Lung microvascular endothelial cell (primary cell): Measurements from ENCODE around the gene STEEP1. TPM values are rescaled to one million over a fixed set of nuclear protein-coding genes. Genes with fewer than 3 reads are reported as not detected.
A peak's percentile ranks its signal among the peaks of the same experiment; 100 is the strongest.

Source experiments
- DNase-seq, 2 donors: peaks; one replicate each; pipeline versions ENCODE4 v3.0.0 to v3.0.0-alpha.2; 2010; ENCODE audit warnings: low read depth in 2 of 2
- total RNA-seq: library from RNA; depleted of rRNA; stranded (reverse); fragments of >200 nt; gene quantifications from 2 replicates; pipeline ENCODE4 v1.2.1, GENCODE V29; 2014

Gene STEEP1
- total RNA-seq, 1 donor from 2014 or later: 35.1 TPM

GRCh38 chrX:119489212-119490074, 75.8 kb downstream of the STEEP1 start:
- DNase-seq: no peak

- peak; percentile 56 to 72 for DNase-seq
Observed at GRCh38 chrX:119488749-119489148, 76.5 kb downstream of the STEEP1 start.

Other genes starting within 250 kb of the STEEP1 start
- 9.8 and 12.5 TPM in 2 replicates for gene SLC25A43, start 166.1 kb downstream of the STEEP1 start, total RNA-seq
- 146 and 223 TPM in 2 replicates for gene SLC25A5, start 97.0 kb downstream of the STEEP1 start, total RNA-seq
- 14.6 and 16.3 TPM in 2 replicates for gene UBE2A, start 9.2 kb upstream of the STEEP1 start, total RNA-seq
- 2.8 and 3.4 TPM in 2 replicates for gene NKRF, start 41.0 kb upstream of the STEEP1 start, total RNA-seq
- gene SEPTIN6, start 127.8 kb upstream of the STEEP1 start, total RNA-seq: 16.1 and 16.3 TPM in 2 replicates
- gene SOWAHD, start 193.2 kb upstream of the STEEP1 start, total RNA-seq: not detected in 2 replicates
- 2,343 and 2,831 TPM in 2 replicates for gene RPL39, start 226.2 kb upstream of the STEEP1 start, total RNA-seq